ENCODE data around the gene TMEM156.

TMEM156 gene

DNA sequence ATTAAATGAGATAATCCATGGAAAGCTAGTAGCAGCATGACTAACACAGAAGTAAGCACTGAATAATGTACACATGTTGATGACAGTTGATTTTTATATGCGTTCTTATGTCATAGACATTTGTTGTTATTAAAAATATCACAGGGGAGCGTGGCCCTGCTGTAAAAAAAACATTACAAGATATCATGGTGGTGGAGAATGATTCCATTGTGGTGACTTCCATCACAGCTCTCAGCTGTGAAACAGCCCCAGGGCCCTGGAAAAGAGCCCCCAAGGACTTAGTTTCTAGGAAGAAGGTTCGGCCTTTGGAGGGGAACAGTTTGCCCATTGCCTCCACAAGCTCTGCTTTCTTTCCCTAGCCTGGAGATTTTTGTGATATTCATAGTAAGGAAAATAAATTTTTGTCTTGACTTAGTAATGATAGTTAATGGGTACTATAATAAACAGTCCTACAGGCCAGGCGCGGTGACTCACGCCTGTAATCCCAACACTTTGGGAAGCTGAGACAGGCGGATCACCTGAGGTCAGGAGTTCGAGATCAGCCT lies 114.7 kb downstream of the TMEM156 start:
- Histone ChIP-seq H3K4me2 (ENCODE audit: low read depth, low read length, poor library complexity, severe bottlenecking) (no peak overlapping the region), H3K79me2 (ENCODE audit: insufficient read depth, low read length) (no peaks in the 10 kb centered on the region), H3F3A (ENCODE audit: insufficient read depth) (no peaks in the 10 kb centered on the region), H3K9ac (ENCODE audit: low read length) (no peak overlapping the region), H4K20me1 (ENCODE audit: low read depth, low read length) (no peaks in the 10 kb centered on the region), H3K9me2 (replicated peaks; ENCODE audit: insufficient read depth, low read length) (no peaks in the 10 kb centered on the region), H3K36me3 (ENCODE audit: low read length) (no peaks in the 10 kb centered on the region), H3K27ac (ENCODE audit: low read depth, low read length) (no peak overlapping the region), H2AFZ (ENCODE audit: low read depth, low read length, severe bottlenecking) (no peak overlapping the region), H3K9me3 (ENCODE audit: insufficient read depth, low read length) (no peaks in the 10 kb centered on the region), H3K4me3 (ENCODE audit: insufficient read depth, low read length, poor library complexity, severe bottlenecking) (no peak overlapping the region), H3K27me3 (ENCODE audit: low read length) (no peaks in the 10 kb centered on the region)
- TF ChIP-seq EZH2phosphoT487 (conservative IDR thresholded peaks at IDR 0.05; ENCODE audit: low read length) = no peak
- TF ChIP-seq CTCF (IDR thresholded peaks at IDR 0.05; ENCODE audit: insufficient read depth, low read length, poor library complexity, severe bottlenecking) = no peak

Data from SU-DHL-6 (cell line).